ENCODE results near the gene PTPRK.

GRCh38 chr6:128339635-128340450 lies 180.6 kb downstream of the PTPRK start:
- no peak for TF ChIP-seq CTCF (IDR thresholded peaks at IDR 0.05; ENCODE audit: low read depth, low read length, missing input control)
- peak; percentile 75 for TF ChIP-seq ZBTB33 (IDR thresholded peaks at IDR 0.05)
- peak; percentile 67 for TF ChIP-seq MAX (IDR thresholded peaks at IDR 0.05)
- peak; percentile 65 to 67 for TF ChIP-seq RAD21 (IDR thresholded peaks at IDR 0.05)
- peak; percentile 53 for TF ChIP-seq REST (IDR thresholded peaks at IDR 0.05)
- no peak for TF ChIP-seq GABPA (IDR thresholded peaks at IDR 0.05 in 1 of 2, conservative IDR thresholded peaks at IDR 0.05 in 1 of 2)
- peak; percentile 81 to 89 for TF ChIP-seq RXRA (IDR thresholded peaks at IDR 0.05)
- no peak for TF ChIP-seq FOXA1 (IDR thresholded peaks at IDR 0.05)
- peak; percentile 82 to 90 for TF ChIP-seq JUND (IDR thresholded peaks at IDR 0.05)
- peak; percentile 97 for TF ChIP-seq HNF4G (IDR thresholded peaks at IDR 0.05)
- TF ChIP-seq TAF1 (conservative IDR thresholded peaks at IDR 0.05), result no peak
- peak; percentile 93 for TF ChIP-seq SP1 (IDR thresholded peaks at IDR 0.05)

Measured in liver (tissue), 3 donors.